ENCODE data around the gene AFF3.

- TF ChIP-seq POLR2AphosphoS5 (IDR thresholded peaks at IDR 0.05; ENCODE audit: low read depth, low read length), result no peak
- TF ChIP-seq TAF1 (IDR thresholded peaks at IDR 0.05; ENCODE audit: borderline replicate concordance, insufficient read depth, low read length), result no peak
- no peak for TF ChIP-seq SIN3A (IDR thresholded peaks at IDR 0.05; ENCODE audit: borderline replicate concordance, insufficient read depth, low read length)
- TF ChIP-seq REST (IDR thresholded peaks at IDR 0.05; ENCODE audit: insufficient read depth in 1 of 2, low read depth in 2 of 2, low read length in 2 of 2), result no peak
These were observed 172.0 kb downstream of the AFF3 start for GRCh38 chr2:99970292-99970868.

Data from PFSK-1 (cell line).